GM06990 (cell line): ENCODE data around the gene HBG2.
"Not testable (repeated sequence)": the region's sequence is repeated elsewhere in the genome, so short reads cannot be mapped to it uniquely, and the experiment has no call there.

ENCODE experiments used
- DNase-seq: peaks from one replicate; pipeline ENCODE4 v3.0.0-alpha.2; 2011; ENCODE audit not compliant: insufficient read length; ENCODE audit errors: extremely low read depth
- H3K27me3 ChIP-seq: replicated peaks from 2 replicates; pipeline ENCODE4 v1.6.0; 2011; ENCODE audit warnings: low read length; ENCODE audit not compliant: control insufficient read depth, insufficient read depth
- H3K36me3 ChIP-seq: 2 replicates; pipeline ENCODE4 v1.5.1; 2011; ENCODE audit warnings: low read length; ENCODE audit not compliant: control insufficient read depth, insufficient read depth
- H3K4me3 ChIP-seq: replicated peaks from 2 replicates; pipeline ENCODE4 v1.5.1; 2011; ENCODE audit warnings: low read depth, mild to moderate bottlenecking, control low read depth, low read length
- TF ChIP-seq, protein P1 (sequence below): IDR thresholded peaks from 2 replicates; pipeline ENCODE4 v1.5.1; 2011; ENCODE audit warnings: low read length, control low read depth, mild to moderate bottlenecking, inconsistent platforms; ENCODE audit not compliant: insufficient read depth, poor library complexity, severe bottlenecking

HBG2 gene

DNA sequence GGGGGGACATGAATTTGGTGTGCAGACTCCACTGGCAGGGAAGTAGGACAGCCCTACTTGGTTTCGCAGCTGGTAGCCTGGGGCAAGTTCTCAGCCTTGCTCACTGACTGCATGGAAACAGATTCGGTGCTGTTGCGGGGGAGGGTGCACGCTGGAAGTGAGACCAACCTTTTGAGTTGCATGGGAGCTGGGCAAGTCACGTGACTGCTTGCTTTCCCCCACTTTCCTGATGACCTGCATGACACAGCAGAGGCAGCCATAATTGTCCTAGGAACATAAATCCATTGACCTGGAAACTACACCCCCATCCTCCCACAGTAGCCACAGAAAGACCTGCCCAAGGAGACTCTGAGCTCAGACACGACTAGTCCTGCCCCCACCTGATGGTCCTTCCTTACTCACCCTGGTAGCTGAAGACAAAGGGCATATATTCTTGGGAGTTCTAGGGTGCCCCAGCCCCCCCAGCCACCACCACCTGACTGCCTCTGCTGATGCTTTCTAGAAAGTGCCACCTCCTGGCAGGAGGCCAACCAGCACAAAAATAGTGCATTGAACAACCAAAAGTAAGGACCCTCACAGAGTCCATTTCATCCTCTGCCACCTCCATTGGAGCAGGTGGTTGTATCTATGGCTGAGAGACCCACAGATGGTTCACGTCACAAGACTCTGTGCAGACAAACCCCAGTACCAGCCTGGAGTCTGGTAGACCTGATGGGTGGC lies 4.1 kb upstream of the HBG2 start:
- H3K4me3 ChIP-seq, result no peak overlapping the region
- H3K27me3 ChIP-seq, result no peaks in the 10 kb centered on the region
- no peak for DNase-seq
- TF ChIP-seq, protein P1, sequence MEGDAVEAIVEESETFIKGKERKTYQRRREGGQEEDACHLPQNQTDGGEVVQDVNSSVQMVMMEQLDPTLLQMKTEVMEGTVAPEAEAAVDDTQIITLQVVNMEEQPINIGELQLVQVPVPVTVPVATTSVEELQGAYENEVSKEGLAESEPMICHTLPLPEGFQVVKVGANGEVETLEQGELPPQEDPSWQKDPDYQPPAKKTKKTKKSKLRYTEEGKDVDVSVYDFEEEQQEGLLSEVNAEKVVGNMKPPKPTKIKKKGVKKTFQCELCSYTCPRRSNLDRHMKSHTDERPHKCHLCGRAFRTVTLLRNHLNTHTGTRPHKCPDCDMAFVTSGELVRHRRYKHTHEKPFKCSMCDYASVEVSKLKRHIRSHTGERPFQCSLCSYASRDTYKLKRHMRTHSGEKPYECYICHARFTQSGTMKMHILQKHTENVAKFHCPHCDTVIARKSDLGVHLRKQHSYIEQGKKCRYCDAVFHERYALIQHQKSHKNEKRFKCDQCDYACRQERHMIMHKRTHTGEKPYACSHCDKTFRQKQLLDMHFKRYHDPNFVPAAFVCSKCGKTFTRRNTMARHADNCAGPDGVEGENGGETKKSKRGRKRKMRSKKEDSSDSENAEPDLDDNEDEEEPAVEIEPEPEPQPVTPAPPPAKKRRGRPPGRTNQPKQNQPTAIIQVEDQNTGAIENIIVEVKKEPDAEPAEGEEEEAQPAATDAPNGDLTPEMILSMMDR, result no peak
- no peaks in the 10 kb centered on the region for H3K36me3 ChIP-seq

DNA sequence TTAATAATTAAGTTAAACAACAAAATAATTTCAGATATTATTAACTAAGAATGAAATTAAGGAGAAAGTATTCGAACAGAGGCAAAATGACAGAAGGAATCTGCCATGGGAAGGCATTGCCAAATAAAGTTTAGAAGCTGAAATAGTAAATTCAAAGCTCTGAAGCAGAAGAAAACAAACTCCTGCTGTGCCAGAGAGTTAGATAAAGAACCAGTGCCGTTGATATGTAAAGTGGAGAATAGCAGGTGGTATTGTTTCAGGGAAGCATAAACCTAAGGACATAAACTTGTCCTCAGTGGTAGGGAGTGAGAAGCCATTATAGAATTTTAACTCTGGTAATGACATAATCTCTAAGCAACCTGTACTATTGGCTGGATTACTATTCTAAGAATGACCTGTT lies 2.7 kb upstream of the HBG2 start:
- TF ChIP-seq, protein P1, result no peak
- no peak overlapping the region for H3K4me3 ChIP-seq
- no peaks in the 10 kb centered on the region for H3K36me3 ChIP-seq
- no peaks in the 10 kb centered on the region for H3K27me3 ChIP-seq
- no peak for DNase-seq

DNA sequence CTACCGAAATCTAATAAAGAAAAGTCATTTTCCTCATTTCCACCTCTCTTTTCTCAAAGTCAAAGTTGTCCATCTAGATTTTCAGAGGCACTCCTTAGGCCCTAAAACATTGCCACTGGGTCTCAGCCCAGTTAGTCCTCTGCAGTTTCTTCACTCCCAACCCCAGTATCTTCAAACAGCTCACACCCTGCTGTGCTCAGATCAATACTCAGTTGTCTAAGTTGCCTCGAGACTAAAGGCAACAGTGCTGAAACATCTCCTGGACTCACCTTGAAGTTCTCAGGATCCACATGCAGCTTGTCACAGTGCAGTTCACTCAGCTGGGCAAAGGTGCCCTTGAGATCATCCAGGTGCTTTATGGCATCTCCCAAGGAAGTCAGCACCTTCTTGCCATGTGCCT lies 558 bp downstream of the HBG2 start:
- not testable (repeated sequence) for H3K36me3 ChIP-seq, DNase-seq, H3K4me3 ChIP-seq, H3K27me3 ChIP-seq

DNA sequence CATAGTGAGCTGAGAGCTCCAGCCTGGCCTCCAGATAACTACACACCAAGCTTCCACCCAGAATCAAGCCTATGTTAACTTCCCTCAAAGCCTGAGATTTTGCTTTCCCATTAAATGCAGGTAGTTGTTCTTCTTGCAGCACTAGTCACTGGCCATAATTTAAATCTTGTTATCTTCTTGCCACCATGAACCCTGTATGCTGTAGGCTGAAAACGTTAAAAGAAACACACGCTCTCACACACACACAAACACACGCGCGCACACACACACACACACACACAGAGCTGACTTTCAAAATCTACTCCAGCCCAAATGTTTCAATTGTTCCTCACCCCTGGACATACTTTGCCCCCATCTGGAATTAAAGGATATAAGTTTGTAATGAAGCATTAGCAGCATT lies 1.1 kb downstream of the HBG2 start:
- H3K4me3 ChIP-seq, H3K27me3 ChIP-seq, DNase-seq, H3K36me3 ChIP-seq: not testable (repeated sequence)

DNA sequence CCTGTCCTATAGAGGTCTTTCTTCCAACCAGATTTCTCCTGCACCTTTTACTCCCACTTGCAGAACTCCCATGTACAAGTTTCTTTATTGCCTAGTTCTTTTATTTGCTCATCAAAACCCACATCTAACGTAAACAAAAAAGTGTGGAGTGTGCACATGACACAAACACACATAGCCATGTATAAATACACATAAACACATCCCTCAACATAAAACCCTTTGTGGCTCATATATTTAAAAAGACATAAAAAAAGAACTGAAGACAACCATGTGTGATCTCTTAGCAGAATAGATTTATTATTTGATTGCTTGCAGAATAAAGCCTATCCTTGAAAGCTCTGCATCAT lies 1.7 kb downstream of the HBG2 start:
- no peak for DNase-seq
- H3K4me3 ChIP-seq, result no peak overlapping the region
- H3K27me3 ChIP-seq, result no peaks in the 10 kb centered on the region
- no peaks in the 10 kb centered on the region for H3K36me3 ChIP-seq
- TF ChIP-seq, protein P1, result no peak

DNA sequence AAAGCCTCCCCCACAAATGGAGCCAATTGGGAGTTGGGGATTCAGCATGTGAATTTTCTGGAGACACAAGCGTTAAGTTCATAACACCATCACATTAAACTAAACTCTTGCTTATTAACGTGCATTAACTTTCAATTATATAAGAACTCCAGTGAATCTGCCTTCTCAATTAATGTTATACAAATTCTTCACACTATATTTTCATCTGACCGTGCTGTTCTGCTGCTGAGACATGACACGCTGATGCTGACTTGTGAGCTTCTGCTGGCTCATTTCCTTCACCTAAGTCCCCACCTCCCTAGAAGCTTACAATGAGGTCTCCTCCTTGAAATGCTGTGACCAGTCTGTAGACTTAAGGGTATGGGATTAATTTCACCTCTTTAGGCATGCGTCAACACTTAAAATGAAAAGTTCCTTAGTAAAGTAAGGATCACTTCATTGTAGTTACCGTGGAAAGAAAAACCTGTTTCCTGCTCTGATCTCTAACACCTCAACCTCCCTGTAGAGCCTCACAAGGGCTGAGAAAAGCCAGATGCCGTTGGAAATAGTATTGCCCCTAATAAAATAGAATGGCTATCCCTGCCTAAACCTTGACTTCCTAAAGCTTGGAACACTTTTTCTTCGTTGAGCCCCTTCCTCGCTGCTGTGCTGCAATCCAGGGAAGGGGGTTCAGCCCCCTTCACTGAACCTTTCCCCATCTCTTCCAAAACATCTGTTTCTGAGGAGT lies 2.2 kb downstream of the HBG2 start:
- DNase-seq, result no peak
- H3K27me3 ChIP-seq, result no peaks in the 10 kb centered on the region
- TF ChIP-seq, protein P1, result no peak
- no peak overlapping the region for H3K4me3 ChIP-seq
- H3K36me3 ChIP-seq, result no peaks in the 10 kb centered on the region
